HG03558 (cell line): Measurements from ENCODE around the gene KCTD8.
"Not testable (repeated sequence)": the region's sequence is repeated elsewhere in the genome, so short reads cannot be mapped to it uniquely, and the experiment has no call there.

Experiments
- ATAC-seq: cut with Tn5 transposase; IDR thresholded peaks from one replicate; pipeline ENCODE4 v1.9.1; 2021; ENCODE audit warnings: moderate number of reproducible peaks; ENCODE audit not compliant: unreplicated experiment; ENCODE audit errors: extremely low read depth

The KCTD8 gene

DNA sequence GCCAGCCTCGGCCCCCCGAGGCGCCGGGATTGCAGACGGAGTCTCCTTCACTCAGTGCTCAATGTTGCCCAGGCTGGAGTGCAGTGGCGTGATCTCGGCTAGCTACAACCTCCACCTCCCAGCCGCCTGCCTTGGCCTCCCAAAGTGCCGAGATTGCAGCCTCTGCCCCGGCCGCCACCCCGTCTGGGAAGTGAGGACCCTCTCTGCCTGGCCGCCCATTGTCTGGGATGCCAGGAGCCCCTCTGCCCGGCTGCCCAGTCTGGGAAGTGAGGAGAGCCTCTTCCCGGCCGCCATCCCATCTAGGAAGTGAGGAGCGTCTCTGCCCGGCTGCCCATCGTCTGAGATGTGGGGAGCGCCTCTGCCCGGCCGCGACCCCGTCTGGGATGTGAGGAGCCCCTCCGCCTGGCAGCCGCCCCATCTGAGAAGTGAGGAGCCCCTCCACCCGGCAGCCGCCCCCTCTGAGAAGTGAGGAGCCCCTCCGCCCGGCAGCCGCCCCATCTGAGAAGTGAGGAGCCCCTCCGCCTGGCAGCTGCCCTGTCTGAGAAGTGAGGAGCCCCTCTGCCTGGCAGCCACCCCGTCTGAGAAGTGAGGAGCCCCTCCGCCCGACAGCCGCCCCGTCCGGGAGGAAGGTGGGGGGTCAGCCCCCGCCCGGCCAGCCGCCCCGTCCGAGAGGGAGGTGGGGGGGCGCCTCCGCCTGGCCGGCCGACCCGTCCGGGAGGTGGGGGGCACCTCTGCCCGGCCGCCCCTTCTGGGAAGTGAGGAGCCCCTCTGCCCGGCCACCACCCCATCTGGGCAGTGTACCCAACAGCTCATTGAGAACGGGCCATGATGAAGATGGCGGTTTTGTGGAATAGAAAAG, 266.9 kb downstream of the KCTD8 start:
- ATAC-seq, result not testable (repeated sequence)

DNA sequence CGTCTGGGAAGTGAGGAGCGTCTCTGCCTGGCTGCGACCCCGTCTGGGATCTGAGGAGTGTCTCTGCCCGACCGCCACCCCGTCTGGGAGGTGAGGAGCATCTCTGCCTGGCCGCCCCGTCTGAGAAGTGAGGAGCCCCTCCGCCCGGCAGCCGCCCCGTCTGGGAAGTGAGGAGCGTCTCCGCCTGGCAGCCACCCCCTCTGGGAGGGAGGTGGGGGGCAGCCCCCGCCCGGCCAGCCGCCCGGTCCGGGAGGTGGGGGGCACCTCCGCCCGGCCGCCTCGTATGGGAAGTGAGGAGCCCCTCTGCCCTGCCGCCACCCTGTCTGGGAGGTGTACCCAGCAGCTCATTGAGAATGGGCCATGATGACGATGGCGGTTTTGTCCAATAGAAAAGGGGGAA, 280.8 kb downstream of the KCTD8 start:
- ATAC-seq, result not testable (repeated sequence)

DNA sequence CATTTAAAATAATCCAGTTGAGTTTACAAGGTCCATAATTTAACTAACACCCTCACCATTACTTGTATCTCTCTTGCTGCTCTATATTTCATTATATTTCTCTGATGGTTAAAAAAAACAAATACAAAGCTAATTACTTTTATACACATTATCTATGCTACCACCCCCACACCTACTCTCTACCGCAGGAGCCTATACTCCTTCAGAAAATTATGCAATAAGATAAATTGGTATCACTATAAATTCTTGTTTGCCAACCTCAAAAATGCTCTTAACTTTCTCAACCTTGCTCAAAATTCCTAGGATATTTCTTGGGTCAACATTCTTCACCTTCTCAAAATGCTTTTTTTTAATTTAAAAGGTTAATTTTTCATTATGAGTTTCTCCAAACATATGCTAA, 282.7 kb downstream of the KCTD8 start:
- no peak for ATAC-seq

DNA sequence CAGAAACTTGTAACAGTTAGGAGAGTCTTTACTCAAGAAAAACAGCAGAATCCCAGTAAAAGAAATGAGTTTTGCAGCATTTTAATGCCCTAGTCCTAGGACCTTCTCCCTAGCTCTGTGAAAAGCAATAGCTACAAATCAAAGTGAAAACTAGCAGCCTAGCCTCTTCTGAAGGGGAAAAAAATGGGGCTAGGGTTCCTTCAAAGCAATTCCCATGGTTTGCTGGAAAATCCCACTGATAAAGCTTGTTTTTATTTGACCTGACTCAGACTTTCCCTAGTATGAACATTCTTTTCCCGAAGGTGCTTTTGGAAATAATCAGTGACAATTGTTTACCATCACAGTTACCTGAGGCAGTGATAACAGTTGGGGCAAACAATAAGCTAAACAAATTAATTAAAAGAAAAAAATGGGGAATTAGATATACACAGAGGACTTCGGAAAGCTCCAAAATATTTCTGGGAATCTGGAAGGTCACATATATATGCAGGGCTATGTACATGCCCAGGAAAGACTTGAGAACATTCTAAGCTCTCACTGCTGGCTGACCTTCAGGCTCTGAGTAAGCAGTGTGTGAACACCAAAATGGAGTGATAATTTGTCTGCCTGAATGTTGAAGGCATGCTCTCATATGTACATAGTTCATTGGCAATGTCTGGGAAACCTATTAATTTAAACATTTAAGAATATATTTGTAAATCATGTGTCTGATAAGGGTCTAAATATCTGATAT, 285.9 kb downstream of the KCTD8 start:
- no peak for ATAC-seq

DNA sequence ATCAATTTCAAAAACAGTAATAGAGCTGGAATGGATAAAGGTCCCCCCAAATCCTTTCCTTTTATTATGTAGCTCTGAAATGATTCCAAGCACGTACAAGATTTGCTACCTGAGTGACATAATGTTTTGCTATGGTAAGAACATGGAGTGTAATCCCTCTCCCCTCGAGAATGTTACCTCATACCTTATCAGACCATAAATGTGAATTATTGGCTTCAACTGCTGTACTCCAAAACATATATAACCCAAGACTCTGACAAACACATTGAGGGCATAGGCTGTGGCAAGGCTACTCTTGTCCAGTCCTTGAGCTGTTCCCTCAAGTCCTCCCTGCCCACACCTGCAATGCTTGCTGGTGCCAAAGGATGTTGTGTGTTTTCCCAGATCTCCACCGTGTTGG, 286.9 kb downstream of the KCTD8 start:
- no peak for ATAC-seq

DNA sequence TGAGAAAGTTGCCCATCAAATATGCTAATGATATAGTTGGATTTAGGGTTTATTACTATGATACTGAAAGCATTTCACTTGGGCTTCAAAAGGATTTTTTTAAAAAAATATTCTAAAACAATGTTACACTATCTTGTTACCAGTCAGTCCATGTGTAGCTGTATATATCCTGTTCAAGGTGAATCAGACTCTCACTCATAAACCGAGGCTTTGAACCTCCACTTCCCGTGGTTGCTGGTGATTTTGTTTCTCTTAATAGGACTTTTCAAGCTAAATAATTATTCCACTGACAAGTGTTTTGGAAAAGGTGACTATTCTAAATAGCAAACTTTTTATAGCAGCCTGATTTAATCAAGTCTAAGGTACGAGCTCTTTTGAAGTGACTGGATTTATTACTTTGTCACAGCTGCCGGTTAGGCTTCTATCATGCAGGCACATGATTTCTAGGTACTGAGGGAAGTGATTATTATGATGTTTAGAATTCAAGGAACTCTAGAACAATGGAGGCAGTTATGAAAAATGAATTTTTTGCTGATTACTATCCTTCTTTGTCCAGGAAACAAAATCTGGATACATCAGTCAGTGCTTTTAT, 287.7 kb downstream of the KCTD8 start:
- no peak for ATAC-seq

DNA sequence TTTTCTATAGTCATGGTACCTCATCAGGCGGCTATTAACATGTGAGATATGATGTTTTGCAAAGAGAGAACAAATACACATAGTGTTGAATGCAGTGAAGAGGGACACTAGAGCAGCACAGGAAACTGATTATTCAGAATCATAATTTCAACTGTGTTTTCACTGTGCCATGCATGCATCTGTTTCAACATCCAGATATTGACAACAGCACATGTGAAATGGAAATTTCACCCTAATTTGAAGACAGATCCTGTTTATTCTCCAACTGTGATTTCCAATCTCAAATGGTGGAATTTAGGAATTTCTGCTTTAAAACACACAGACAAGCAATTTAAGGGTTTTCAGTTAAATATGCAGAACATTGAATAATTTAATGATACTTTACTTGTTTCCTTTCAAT, 288.6 kb downstream of the KCTD8 start:
- no peak for ATAC-seq

DNA sequence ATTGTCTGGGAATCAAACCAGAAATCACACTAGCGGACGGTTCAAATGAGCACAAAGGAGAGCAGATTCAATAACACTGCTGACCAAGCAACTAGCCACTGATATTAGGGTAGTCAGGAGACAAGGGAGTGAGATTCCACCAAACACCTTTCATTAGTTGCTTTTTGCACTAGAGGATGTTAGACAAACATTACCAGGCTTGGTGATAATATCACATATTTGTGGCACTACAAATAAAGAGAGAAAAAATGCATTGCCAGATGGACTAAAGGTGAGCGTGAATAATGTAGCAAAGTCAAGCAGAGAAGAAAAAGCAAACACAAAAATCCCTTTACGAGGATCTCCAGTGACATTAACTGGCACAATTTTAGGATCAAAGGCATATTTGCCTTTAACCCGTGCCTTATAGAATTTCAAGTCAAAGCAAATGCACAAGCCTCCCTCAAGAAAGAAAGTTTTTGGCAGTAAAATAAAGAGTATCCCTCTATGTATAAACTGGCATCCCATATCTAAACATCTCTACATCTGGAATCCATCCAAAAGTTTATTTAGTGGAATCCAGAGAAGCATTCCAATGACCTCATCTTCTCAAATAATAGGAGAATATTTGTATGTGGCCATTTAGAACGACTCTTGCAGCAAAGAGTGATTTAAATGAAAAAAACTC, 290.9 kb downstream of the KCTD8 start:
- ATAC-seq, result no peak

DNA sequence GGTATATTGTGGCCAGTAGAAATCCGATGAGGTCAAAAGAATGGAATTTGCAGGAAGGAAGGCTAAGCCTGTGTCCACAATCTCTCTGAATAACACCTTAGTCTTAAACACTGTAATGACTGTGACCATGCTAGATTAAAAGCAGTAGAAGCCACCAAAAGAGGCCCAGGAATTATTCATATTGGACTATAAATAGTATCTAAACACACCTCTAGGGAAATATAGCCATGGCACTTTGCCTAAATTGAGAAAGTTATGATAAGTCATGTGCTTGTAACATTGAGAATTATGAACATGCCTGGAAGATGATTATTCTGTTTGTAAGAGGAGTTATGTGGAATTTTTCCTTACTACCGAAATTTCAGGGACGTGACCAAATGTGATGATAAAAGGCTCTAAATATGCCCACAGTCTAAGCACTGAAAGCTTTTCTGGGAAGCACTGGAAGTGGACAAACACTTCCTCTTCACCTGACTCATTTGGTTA, 298.5 kb downstream of the KCTD8 start:
- no peak for ATAC-seq

DNA sequence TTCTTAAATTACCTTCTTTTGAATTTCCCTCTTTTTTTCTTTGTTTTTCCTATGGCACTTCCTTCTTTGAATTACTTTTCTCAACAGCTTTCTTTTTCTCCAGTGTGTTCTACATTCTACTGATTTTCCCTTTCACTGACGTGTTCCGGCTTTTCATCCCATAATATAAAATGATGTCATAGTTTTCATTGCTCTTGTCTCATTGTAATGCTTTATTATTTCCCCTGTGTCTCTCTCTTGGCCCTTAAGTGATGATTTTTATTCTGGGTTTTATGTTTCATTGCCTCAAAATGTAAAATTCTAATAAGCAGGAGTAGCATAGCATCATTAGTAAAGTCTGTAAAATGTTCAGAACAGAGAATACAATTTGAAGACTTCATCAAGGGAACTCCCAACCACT, 299.3 kb downstream of the KCTD8 start:
- ATAC-seq, result no peak

DNA sequence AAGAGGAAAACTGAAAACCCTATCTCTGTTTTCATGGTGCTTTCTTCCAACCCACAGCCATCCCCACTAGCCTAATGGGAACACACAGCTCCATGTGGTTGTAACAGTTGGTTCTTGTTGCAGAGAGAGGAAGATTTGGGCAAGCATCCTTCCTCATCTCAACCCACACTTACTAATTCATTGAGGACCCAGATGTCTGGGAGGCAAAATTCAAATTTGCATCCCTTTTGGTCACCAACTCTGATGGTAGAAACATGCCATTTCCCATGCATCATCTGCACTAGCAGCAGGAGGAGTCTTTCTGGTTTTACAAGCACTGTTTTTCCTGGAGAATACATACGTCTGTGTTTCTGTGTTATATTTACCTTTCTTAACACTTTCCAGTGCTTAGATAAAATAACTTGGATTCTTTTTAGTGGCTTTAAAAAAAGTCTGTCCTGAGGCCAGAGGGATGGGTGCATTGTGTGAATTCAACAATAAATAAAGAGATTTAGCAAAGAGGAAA, 301.0 kb downstream of the KCTD8 start:
- no peak for ATAC-seq

DNA sequence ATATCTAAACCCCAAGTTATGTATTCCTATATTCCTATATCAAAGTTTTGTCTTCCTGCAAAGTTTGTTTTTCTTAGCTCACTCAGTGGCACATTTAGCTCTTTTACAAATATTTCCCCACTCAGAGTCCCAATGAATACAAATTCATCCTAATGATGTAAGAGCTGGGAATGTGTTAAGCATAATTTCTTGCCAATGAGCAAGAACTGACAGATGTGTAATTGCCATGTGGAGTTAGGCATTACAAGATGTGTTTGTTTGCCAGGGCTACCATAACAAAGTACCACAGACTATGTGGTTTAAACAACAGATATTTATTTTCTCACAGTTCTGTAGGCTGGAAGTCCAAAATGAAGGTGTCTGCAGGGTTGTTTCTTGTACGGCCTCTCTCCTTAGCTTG, 302.1 kb downstream of the KCTD8 start:
- no peak for ATAC-seq

DNA sequence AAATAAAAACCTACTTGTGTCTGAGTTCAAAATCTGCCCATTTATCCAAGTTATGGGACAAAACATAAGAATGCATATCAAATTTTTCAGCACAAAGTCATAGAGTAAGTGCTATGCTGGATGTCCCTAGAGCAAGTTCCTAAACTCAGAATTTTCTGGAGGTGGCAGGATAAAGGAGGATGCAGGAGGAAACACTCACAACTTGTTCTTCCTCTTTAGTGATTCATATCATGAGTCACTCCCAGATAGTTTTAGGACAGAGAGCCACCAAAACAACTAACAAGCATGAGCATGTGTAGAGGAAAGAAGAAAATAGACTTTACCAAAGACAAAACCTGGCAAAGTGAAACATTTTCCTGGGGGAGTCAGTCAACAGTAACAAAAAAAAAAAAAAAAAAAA, 302.7 kb downstream of the KCTD8 start:
- ATAC-seq, result no peak

DNA sequence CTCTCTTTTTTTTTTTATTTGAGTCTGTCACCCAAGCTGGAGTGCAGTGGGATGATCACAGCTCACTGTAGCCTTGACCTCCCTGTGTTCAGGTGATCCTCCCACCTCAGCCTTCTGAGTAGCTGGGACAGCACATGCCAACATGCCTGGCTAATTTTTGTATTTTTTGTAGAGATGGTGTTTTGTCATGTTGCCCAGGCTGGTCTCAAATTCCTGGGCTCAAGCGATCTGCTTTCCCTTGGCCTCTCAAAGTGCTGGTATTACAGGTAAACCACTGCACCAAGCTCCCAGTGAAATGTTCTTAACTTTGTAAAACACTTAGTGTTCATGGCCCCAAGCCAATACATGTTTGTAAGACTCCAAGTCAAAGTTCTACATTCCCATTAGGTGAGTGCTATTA, 316.1 kb downstream of the KCTD8 start:
- no peak for ATAC-seq
